K562 (cell line): ENCODE data around the gene QARS1. TPM values are rescaled to one million over a fixed set of nuclear protein-coding genes. Genes with fewer than 3 reads are reported as not detected.
A peak's percentile ranks its signal among the peaks of the same experiment; 100 is the strongest.

Experiments used
- ARID3B ChIP-seq: fragments of 250-450 bp; sonication (Bioruptor Pico); IDR thresholded peaks from 2 replicates; pipeline ENCODE4 v1.4.0; 2020; ENCODE audit warnings: borderline replicate concordance
- ATF1 ChIP-seq, 2 experiments: fragments of 450-650 bp in 1 of 2; IDR thresholded peaks; 2 replicates each; pipeline ENCODE4 v1.6.1; 2016; ENCODE audit warnings: missing compliant biosample characterization in 1 of 2, missing genetic modification characterization in 1 of 2
- CREM ChIP-seq: IDR thresholded peaks from 2 replicates; pipeline ENCODE4 v1.6.1; 2014; ENCODE audit warnings: antibody characterized with exemption, low read depth
- CTBP1 ChIP-seq: fragments of 450-650 bp; IDR thresholded peaks from 2 replicates; pipeline ENCODE4 v1.6.1; 2016; ENCODE audit warnings: borderline replicate concordance
- E2F6 ChIP-seq, 2 experiments: IDR thresholded peaks; 2 replicates each; pipeline ENCODE4 v1.6.1; 2011; ENCODE audit warnings: borderline replicate concordance in 1 of 2, control low read depth in 1 of 2, low read depth in 1 of 2, low read length in 1 of 2, mild to moderate bottlenecking in 1 of 2, mixed read lengths in 1 of 2, moderate library complexity in 1 of 2; ENCODE audit not compliant: insufficient read depth in 1 of 2, insufficient read length in 1 of 2, poor library complexity in 1 of 2, severe bottlenecking in 1 of 2; ENCODE audit errors: extremely low read depth in 1 of 2
- ETV5 ChIP-seq: sonication (generic); formaldehyde crosslinking; IDR thresholded peaks from 2 replicates; pipeline ENCODE4 v1.4.0; 2020; ENCODE audit warnings: low read depth, mild to moderate bottlenecking, missing genetic modification reagents
- FOSL1 ChIP-seq: fragments of 200-800 bp; sonication (Bioruptor generic); conservative IDR thresholded peaks from 2 replicates; pipeline ENCODE4 v1.6.1; 2016; ENCODE audit warnings: missing genetic modification characterization, missing compliant biosample characterization
- GTF2A2 ChIP-seq: IDR thresholded peaks from 2 replicates; pipeline ENCODE4 v1.6.1; 2016; ENCODE audit warnings: mild to moderate bottlenecking, missing genetic modification characterization, missing compliant biosample characterization
- HLTF ChIP-seq: fragments of 450-650 bp; IDR thresholded peaks from 2 replicates; pipeline ENCODE4 v1.6.1; 2016
- HNRNPUL1 ChIP-seq: fragments of 200-400 bp; formaldehyde crosslinking; IDR thresholded peaks from 2 replicates; pipeline ENCODE4 v1.6.1; 2017; ENCODE audit warnings: low read length
- POLR3G ChIP-seq: IDR thresholded peaks from 2 replicates; pipeline ENCODE4 v1.6.1; 2011; ENCODE audit not compliant: insufficient read length, insufficient replicate concordance; ENCODE audit errors: extremely low read depth
- SMAD4 ChIP-seq: fragments of 250-450 bp; sonication (Bioruptor Pico); conservative IDR thresholded peaks from 2 replicates; pipeline ENCODE4 v1.8.0; 2021; ENCODE audit warnings: inconsistent platforms, mild to moderate bottlenecking, moderate library complexity
- ZBTB11 ChIP-seq, 3 experiments: fragments of 200-800 bp in 1 of 3; fragments of 250-450 bp in 1 of 3; fragments of 450-650 bp in 1 of 3; sonication (Bioruptor Pico) in 1 of 3; sonication (Bioruptor generic) in 1 of 3; formaldehyde crosslinking in 1 of 3; IDR thresholded peaks; 2 replicates each; pipeline versions ENCODE4 v1.6.1 to v1.8.0; 2016 to 2022; ENCODE audit warnings: mild to moderate bottlenecking in 2 of 3, missing genetic modification characterization in 2 of 3, missing compliant biosample characterization in 1 of 3, moderate library complexity in 1 of 3
- ZBTB12 ChIP-seq: fragments of 250-450 bp; sonication (Bioruptor Pico); IDR thresholded peaks from 2 replicates; pipeline ENCODE4 v1.4.0; 2020
- ZBTB2 ChIP-seq: fragments of 450-650 bp; IDR thresholded peaks from 2 replicates; pipeline ENCODE4 v1.6.1; 2016; ENCODE audit warnings: antibody characterized with exemption
- ZNF224 ChIP-seq: sonication (generic); formaldehyde crosslinking; IDR thresholded peaks from 2 replicates; pipeline ENCODE4 v1.8.0; 2022; ENCODE audit warnings: mild to moderate bottlenecking, missing genetic modification reagents
- ZNF232 ChIP-seq: sonication (generic); formaldehyde crosslinking; IDR thresholded peaks from 2 replicates; pipeline ENCODE4 v1.8.0; 2022; ENCODE audit warnings: mild to moderate bottlenecking, missing genetic modification reagents
- polyA plus RNA-seq, 8 experiments: library from polyadenylated mRNA; depleted of rRNA in 4 of 8; stranded (reverse) in 5 of 8; unstranded in 3 of 8; fragments of >200 nt; fragmentation: Nextera tagmentation in 2 of 8; fragmentation: Illumina TruSeq in 1 of 8; extraction: Ambion mirVana in 2 of 8; extraction: Trizol in 1 of 8; gene quantifications; 2 replicates each; pipeline versions ENCODE4 v1.2.1 to v1.2.3, GENCODE V29; 2011 to 2014; ENCODE audit warnings: inconsistent platforms in 1 of 8, missing spikeins in 1 of 8
- total RNA-seq, 7 experiments: library from RNA; depleted of rRNA in 6 of 7; stranded (reverse); fragments of >200 nt in 6 of 7; fragmentation: Illumina TruSeq in 2 of 7; extraction: Trizol in 2 of 7; gene quantifications; 2 replicates each; pipeline versions ENCODE4 v1.2.1 to v1.2.3, GENCODE V29; 2011 to 2021; ENCODE audit warnings: low replicate concordance in 1 of 7

Gene QARS1
- total and polyA plus RNA-seq, 9 of the 15 experiments (the other 6 are each of a cell fraction or from before 2014, with no cell fraction given): 148 to 310 (median 273) TPM

GRCh38 chr3:49120438-49121131 lies 16.0 kb upstream of the QARS1 start, which contains the start of gene USP19 (continued):
- TF ChIP-seq ATF1 (CRISPR knock-in tag; IDR thresholded peaks at IDR 0.05) (no peak), ATF1 (tag; IDR thresholded peaks at IDR 0.05) (peak; percentile 87), ZBTB11 (CRISPR knock-in tag; IDR thresholded peaks at IDR 0.05) (peak in 2 of 3 experiments; percentile 61 to 94; a peak in 4 of 6 replicates), ZNF232 (CRISPR knock-in tag) (peak; percentile 36; the same call in 1 of the 2 replicates), ZBTB2 (peak; percentile 83; the same call in 1 of the 2 replicates), FOSL1 (tag) (no peak; the same call in 1 of the 2 replicates), CREM (peak; percentile 91), HNRNPUL1 (no peak), GTF2A2 (tag) (no peak), ZBTB12 (CRISPR knock-in tag) (peak; percentile 42; the same call in 1 of the 2 replicates), POLR3G (no peak), E2F6 (IDR thresholded peaks at IDR 0.05; ENCODE audit: borderline replicate concordance in 1 of 2, extremely low read depth in 1 of 2, insufficient read depth in 1 of 2, insufficient read length in 1 of 2, low read depth in 1 of 2, low read length in 1 of 2, poor library complexity in 1 of 2, severe bottlenecking in 1 of 2) (peak in 1 of 2 experiments; percentile 46), CTBP1 (peak; percentile 49; the same call in 1 of the 2 replicates), ARID3B (CRISPR knock-in tag) (no peak), ZNF224 (CRISPR knock-in tag) (no peak), SMAD4 (0 out of 2 replicates have a peak, but pooled peaks have one; percentile 50), HLTF (0 out of 2 replicates have a peak, but pooled peaks have one; percentile 30), ETV5 (CRISPR knock-in tag) (peak; percentile 77; the same call in 1 of the 2 replicates)
